ENCODE data around the gene CRYBB1.

GRCh38 chr22:26570864-26571525, 46.8 kb downstream of the CRYBB1 start:
- TF ChIP-seq CTCF (conservative IDR thresholded peaks at IDR 0.05; ENCODE audit: low read depth, low read length): no peak
- TF ChIP-seq EZH2 (IDR thresholded peaks at IDR 0.05; ENCODE audit: low read length, unreplicated experiment): no peak

All from PC-3 (cell line).